HCT116 (cell line): Measurements from ENCODE around the gene FCER1A. TPM values are rescaled to one million over a fixed set of nuclear protein-coding genes. Genes with fewer than 3 reads are reported as not detected.

Experiments
- ATAC-seq: fragments of 200-7000 bp; cut with Tn5 transposase; 2 replicates; pipeline ENCODE4 v1.9.1; 2020; ENCODE audit warnings: mild to moderate bottlenecking, moderate library complexity
- BruUV-seq: library from RNA; stranded (reverse); fragments of 400-500 nt; replicated peaks from 2 replicates; lab custom pipeline; 2021; lab: Mats Ljungman, UMichigan
- CTCF ChIA-PET: fragments of 300-600 bp; sonication (Branson Sonifier 250); formaldehyde crosslinking; loops from one replicate; lab custom pipeline; 2021; ENCODE audit warnings: antibody characterized with exemption; lab: Charles Lee
- POLR2A ChIA-PET: fragments of 300-600, 350-600 bp; sonication (Branson Sonifier 250); formaldehyde crosslinking; loops from one replicate; lab custom pipeline; 2021; ENCODE audit warnings: antibody characterized with exemption; lab: Charles Lee
- RAD21 ChIA-PET, 2 experiments: fragments of 300-600 bp; sonication (Branson Sonifier 250); formaldehyde crosslinking; loops; one replicate each; lab custom pipeline; 2023; ENCODE audit warnings: low total read pairs in 2 of 2; ENCODE audit not compliant: uncharacterized antibody in 2 of 2, unreplicated experiment in 2 of 2, low non-redundant PET in 1 of 2; lab: Charles Lee
- DNase-seq: peaks from one replicate; pipeline ENCODE4 v3.0.0-alpha.2; 2010; ENCODE audit warnings: low read depth, low spot score
- H2AFZ ChIP-seq: fragments of 200-600 bp; shearing (Covaris generic), sonication (generic); 2 replicates; pipeline ENCODE4 v1.6.1; 2017; ENCODE audit warnings: low read depth, mixed run types, mixed read lengths, antibody characterized with exemption, low read length; ENCODE audit not compliant: poor library complexity, severe bottlenecking
- H3K27ac ChIP-seq: 2 replicates; pipeline ENCODE4 v1.5.1; 2012; ENCODE audit warnings: low read depth, low read length
- H3K27me3 ChIP-seq: fragments of 200-600 bp; sonication (generic); 2 replicates; pipeline ENCODE4 v1.6.1; 2016; ENCODE audit warnings: mixed run types, low read length, mixed read lengths; ENCODE audit not compliant: insufficient read depth
- H3K36me3 ChIP-seq, 2 experiments: fragments of 200-500 bp in 1 of 2; fragments of 200-600 bp in 1 of 2; sonication (Bioruptor generic) in 1 of 2; sonication (generic) in 1 of 2; 2 replicates each; pipeline versions ENCODE4 v1.5.1 to v1.6.1; 2014 to 2016; ENCODE audit warnings: low read length in 2 of 2, inconsistent platforms in 1 of 2, mixed read lengths in 1 of 2, mixed run types in 1 of 2; ENCODE audit not compliant: insufficient read depth in 2 of 2, control insufficient read depth in 1 of 2
- H3K4me1 ChIP-seq, 2 experiments: fragments of 200-600 bp in 1 of 2; sonication (generic) in 1 of 2; 2 replicates each; pipeline versions ENCODE4 v1.5.1 to v1.6.1; 2012 to 2017; ENCODE audit warnings: low read length in 2 of 2, inconsistent platforms in 1 of 2, mild to moderate bottlenecking in 1 of 2, mixed read lengths in 1 of 2, mixed run types in 1 of 2, moderate library complexity in 1 of 2; ENCODE audit not compliant: insufficient read depth in 2 of 2, control insufficient read depth in 1 of 2
- H3K4me2 ChIP-seq: fragments of 200-600 bp; sonication (generic); 2 replicates; pipeline ENCODE4 v1.6.1; 2017; ENCODE audit warnings: mixed run types, low read length, mixed read lengths
- H3K4me3 ChIP-seq, 2 experiments: fragments of 200-600 bp in 1 of 2; sonication (generic) in 1 of 2; replicated peaks in 1 of 2; 2 replicates each; pipeline ENCODE4 v1.5.1; 2011 to 2016; ENCODE audit warnings: low read length in 2 of 2, control low read depth in 1 of 2, low read depth in 1 of 2, mild to moderate bottlenecking in 1 of 2, mixed read lengths in 1 of 2, mixed run types in 1 of 2
- H3K79me2 ChIP-seq: fragments of 200-600 bp; sonication (generic); 2 replicates; pipeline ENCODE4 v1.6.1; 2017; ENCODE audit warnings: mild to moderate bottlenecking, mixed run types, low read length, moderate library complexity, mixed read lengths; ENCODE audit not compliant: insufficient read depth
- H3K9ac ChIP-seq: fragments of 200-600 bp; sonication (generic); 2 replicates; pipeline ENCODE4 v1.6.1; 2016; ENCODE audit warnings: low read length, mixed read lengths
- H3K9me2 ChIP-seq: fragments of 200-600 bp; sonication (generic), shearing (Covaris generic); 2 replicates; pipeline ENCODE4 v1.6.1; 2017; ENCODE audit warnings: mixed run types, mild to moderate bottlenecking, moderate library complexity; ENCODE audit not compliant: insufficient read depth
- H3K9me3 ChIP-seq, 2 experiments: fragments of 200-500 bp in 1 of 2; fragments of 200-600 bp in 1 of 2; sonication (Bioruptor generic) in 1 of 2; sonication (generic) in 1 of 2; 2 replicates each; pipeline ENCODE4 v1.6.1; 2014 to 2017; ENCODE audit warnings: low read length in 2 of 2, mixed read lengths in 2 of 2, inconsistent platforms in 1 of 2, low read depth in 1 of 2, mild to moderate bottlenecking in 1 of 2, mixed run types in 1 of 2, moderate library complexity in 1 of 2; ENCODE audit not compliant: control insufficient read depth in 1 of 2, insufficient read depth in 1 of 2
- H4K20me1 ChIP-seq: fragments of 200-600 bp; sonication (generic), shearing (Covaris generic); 2 replicates; pipeline ENCODE4 v1.6.1; 2017; ENCODE audit warnings: mixed run types, mild to moderate bottlenecking, moderate library complexity; ENCODE audit not compliant: insufficient read depth
- ATF3 ChIP-seq: IDR thresholded peaks from 2 replicates; pipeline ENCODE4 v1.6.1; 2012
- CEBPB ChIP-seq: IDR thresholded peaks from 2 replicates; pipeline ENCODE4 v1.6.1; 2012; ENCODE audit warnings: low read depth
- ELF1 ChIP-seq: IDR thresholded peaks from 2 replicates; pipeline ENCODE4 v1.6.1; 2012; ENCODE audit warnings: low read depth, borderline replicate concordance
- EZH2phosphoT487 ChIP-seq: fragments of 200-600 bp; IDR thresholded peaks from 2 replicates; pipeline ENCODE4 v1.6.1; 2018; ENCODE audit warnings: antibody characterized with exemption, borderline replicate concordance
- FOSL1 ChIP-seq: IDR thresholded peaks from 2 replicates; pipeline ENCODE4 v1.6.1; 2012; ENCODE audit warnings: low read depth
- JUND ChIP-seq: IDR thresholded peaks from 2 replicates; pipeline ENCODE4 v1.6.1; 2012
- MAX ChIP-seq: IDR thresholded peaks from 2 replicates; pipeline ENCODE4 v1.6.1; 2012
- REST ChIP-seq: IDR thresholded peaks from 2 replicates; pipeline ENCODE4 v1.6.1; 2012; ENCODE audit warnings: low read depth
- SIN3A ChIP-seq: IDR thresholded peaks from 2 replicates; pipeline ENCODE4 v1.6.1; 2012; ENCODE audit warnings: low read depth
- SP1 ChIP-seq: IDR thresholded peaks from 2 replicates; pipeline ENCODE4 v1.6.1; 2012; ENCODE audit warnings: low read depth
- SRF ChIP-seq: IDR thresholded peaks from 2 replicates; pipeline ENCODE4 v1.6.1; 2012; ENCODE audit warnings: low read depth
- YY1 ChIP-seq: IDR thresholded peaks from 2 replicates; pipeline ENCODE4 v1.6.1; 2011; ENCODE audit warnings: low read length, low read depth, moderate library complexity, mild to moderate bottlenecking; ENCODE audit not compliant: insufficient replicate concordance; ENCODE audit errors: extremely low read depth
- ZBTB33 ChIP-seq: IDR thresholded peaks from 2 replicates; pipeline ENCODE4 v1.6.1; 2011; ENCODE audit warnings: mild to moderate bottlenecking, low read length, moderate library complexity; ENCODE audit not compliant: insufficient replicate concordance; ENCODE audit errors: extremely low read depth
- ZFX ChIP-seq: fragments of 450-650 bp; IDR thresholded peaks from 2 replicates; pipeline ENCODE4 v1.6.1; 2017
- intact Hi-C: fragments of 100-400 bp; cut with micrococcal nuclease; formaldehyde crosslinking; loops from 2 replicates; pipeline ENCODE4 v1.10.0; 2022
- total RNA-seq: library from RNA; stranded (reverse); gene quantifications from one replicate; pipeline ENCODE4 v1.2.1, GENCODE V29; 2021; ENCODE audit not compliant: unreplicated experiment

FCER1A gene
- total RNA-seq, 1 experiment from 2014 or later, result not detected

GRCh38 chr1:159266832-159267231 lies 35.3 kb upstream of the FCER1A start:
- Histone ChIP-seq H3K79me2 (no peaks in the 10 kb centered on the region), H3K9me2 (no peaks in the 10 kb centered on the region), H4K20me1 (no peaks in the 10 kb centered on the region; the same call in 1 of the 2 replicates), H3K4me1 (no peaks in the 10 kb centered on the region), H3K27ac (no peak overlapping the region)
- CTCF ChIA-PET, result no interaction called here
- BruUV-seq, result no TSS peak
- TF ChIP-seq JUND (no peak), CEBPB (no peak), ZBTB33 (no peak), ELF1 (no peak), REST (no peak), YY1 (no peak), SIN3A (no peak), EZH2phosphoT487 (no peak), MAX (no peak), FOSL1 (no peak), ATF3 (no peak), ZFX (no peak), SRF (no peak), SP1 (no peak)
- TF ChIP-seq, all 23 proteins: peak for 0
- Histone ChIP-seq H3K9me3 (no peaks in the 10 kb centered on the region), H3K9ac (no peak overlapping the region), H3K27me3 (no peaks in the 10 kb centered on the region; the same call in none of the 2 replicates), H2AFZ (no peak overlapping the region), H3K36me3 (no peaks in the 10 kb centered on the region), H3K4me2 (no peak overlapping the region), H3K4me3 (no peak overlapping the region)
- ATAC-seq (no peak), DNase-seq (no peak)
- intact Hi-C loops, result no loop called here
- POLR2A ChIA-PET, result no interaction called here
- RAD21 ChIA-PET, result no interaction called here
